Activated naive CD8-positive, alpha-beta T cell treated with anti-CD3 and anti-CD28 coated beads for 36 hours (primary cell): Measurements from ENCODE around the gene OR52N4. TPM values are rescaled to one million over a fixed set of nuclear protein-coding genes. Genes with fewer than 3 reads are reported as not detected.
"Not testable (repeated sequence)": the region's sequence is repeated elsewhere in the genome, so short reads cannot be mapped to it uniquely, and the experiment has no call there.

ENCODE experiments used
- DNase-seq: peaks from one replicate; pipeline ENCODE4 v3.0.0; 2021
- H3K27ac Mint-ChIP-seq: one replicate; pipeline ENCODE4 v1.8.0; 2022; ENCODE audit warnings: mild to moderate bottlenecking, moderate library complexity, mixed read lengths
- H3K27me3 Mint-ChIP-seq: one replicate; pipeline ENCODE4 v1.8.0; 2022; ENCODE audit warnings: mild to moderate bottlenecking, mixed read lengths
- H3K36me3 Mint-ChIP-seq: one replicate; pipeline ENCODE4 v1.8.0; 2021; ENCODE audit warnings: mild to moderate bottlenecking, mixed read lengths
- H3K4me1 Mint-ChIP-seq: one replicate; pipeline ENCODE4 v1.8.0; 2021; ENCODE audit warnings: mixed read lengths
- H3K4me3 Mint-ChIP-seq: one replicate; pipeline ENCODE4 v1.8.0; 2022; ENCODE audit warnings: mild to moderate bottlenecking, moderate library complexity, mixed read lengths
- H3K9me3 Mint-ChIP-seq: one replicate; pipeline ENCODE4 v1.8.0; 2022; ENCODE audit warnings: mixed read lengths
- total RNA-seq, 2 experiments: library from RNA; stranded (reverse); gene quantifications; one replicate each; pipeline ENCODE4 v1.2.3, GENCODE V29; 2021

OR52N4 gene
- total RNA-seq, result under 1 TPM; 0.35 to 0.40 TPM

DNA sequence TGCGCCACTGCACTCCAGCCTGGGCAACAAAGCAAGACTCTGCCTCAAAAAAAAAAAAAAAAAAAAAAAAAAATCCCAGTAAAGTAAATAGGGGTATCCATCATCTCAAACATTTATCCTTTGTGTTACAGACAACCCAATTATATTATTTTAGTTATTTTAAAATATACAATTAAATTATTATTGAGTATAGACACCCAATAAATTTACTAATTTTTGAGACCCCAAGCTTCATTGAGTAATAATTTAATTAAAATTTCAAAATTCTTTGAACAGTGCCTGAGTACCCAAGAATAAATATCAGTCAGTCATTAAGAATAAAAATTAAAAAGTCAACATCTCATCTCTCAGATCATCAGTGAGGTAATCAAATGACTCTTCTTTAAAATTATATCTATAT, at the start of gene OR52N4:
TSS of gene OR52N4 (plus strand) at position 301 of the 400 bp plus-strand sequence. CDS start 498 bp downstream, outside the sequence.
- H3K27ac Mint-ChIP-seq, result no peak within 1 kb of the TSS
- H3K27me3 Mint-ChIP-seq, result peaks cover 3% of the 10 kb centered on the region
- no peaks in the 10 kb centered on the region for H3K4me1 Mint-ChIP-seq
- no peaks in the 10 kb centered on the region for H3K9me3 Mint-ChIP-seq
- no peak for DNase-seq
- no peak within 1 kb of the TSS for H3K4me3 Mint-ChIP-seq
- H3K36me3 Mint-ChIP-seq, result no peaks in the 10 kb centered on the region

DNA sequence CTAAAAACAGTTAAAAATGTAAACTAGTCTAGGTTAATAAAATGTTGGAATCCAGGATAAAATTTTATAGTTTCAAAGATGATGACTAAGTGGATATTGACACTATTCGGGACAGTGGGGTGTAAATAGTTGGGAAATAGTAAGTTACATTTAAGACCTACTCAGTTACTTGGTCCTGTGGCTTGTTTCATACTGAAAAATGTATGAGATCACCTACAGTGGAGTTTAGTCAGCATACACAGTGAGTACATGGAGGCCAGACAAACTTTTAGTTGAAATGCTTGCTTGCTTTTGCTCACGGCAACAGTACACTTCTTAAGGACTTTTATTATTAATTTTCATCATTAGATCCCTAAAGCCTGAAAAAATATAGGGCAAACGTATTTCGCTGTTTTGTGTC, 48.4 kb upstream of the OR52N4 start:
- no peak for DNase-seq
- H3K27me3 Mint-ChIP-seq, result no peaks in the 10 kb centered on the region
- H3K27ac Mint-ChIP-seq, result peak overlapping the region; percentile 42
- H3K36me3 Mint-ChIP-seq, result peaks cover 52% of the 10 kb centered on the region
- no peak overlapping the region for H3K4me3 Mint-ChIP-seq
- peaks cover 29% of the 10 kb centered on the region for H3K4me1 Mint-ChIP-seq
- H3K9me3 Mint-ChIP-seq, result no peaks in the 10 kb centered on the region

DNA sequence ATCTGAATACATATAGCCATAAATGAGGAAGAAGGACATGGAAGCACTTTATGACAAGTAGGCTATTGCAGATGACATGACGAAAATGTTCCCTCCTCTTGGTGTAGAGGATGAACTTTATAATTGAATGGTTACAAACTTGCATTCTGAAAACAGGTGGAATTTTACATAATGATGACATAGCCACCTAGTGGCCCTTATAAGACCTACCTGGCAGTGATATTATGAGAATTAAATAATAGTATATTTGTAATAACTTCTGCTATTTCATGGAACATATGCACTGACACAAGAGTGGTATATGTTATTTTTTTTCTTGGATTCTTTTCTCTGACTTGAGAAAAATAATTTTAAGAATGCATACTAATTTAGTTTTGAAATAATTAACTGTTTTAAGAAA, 41.5 kb upstream of the OR52N4 start:
- Mint-ChIP-seq H3K36me3 (peaks cover 24% of the 10 kb centered on the region), H3K4me1 (peaks cover 5% of the 10 kb centered on the region), H3K27me3 (no peaks in the 10 kb centered on the region), H3K27ac (peak overlapping the region; percentile 68), H3K9me3 (peaks cover 2% of the 10 kb centered on the region), H3K4me3 (no peak overlapping the region)
- DNase-seq, result no peak

DNA sequence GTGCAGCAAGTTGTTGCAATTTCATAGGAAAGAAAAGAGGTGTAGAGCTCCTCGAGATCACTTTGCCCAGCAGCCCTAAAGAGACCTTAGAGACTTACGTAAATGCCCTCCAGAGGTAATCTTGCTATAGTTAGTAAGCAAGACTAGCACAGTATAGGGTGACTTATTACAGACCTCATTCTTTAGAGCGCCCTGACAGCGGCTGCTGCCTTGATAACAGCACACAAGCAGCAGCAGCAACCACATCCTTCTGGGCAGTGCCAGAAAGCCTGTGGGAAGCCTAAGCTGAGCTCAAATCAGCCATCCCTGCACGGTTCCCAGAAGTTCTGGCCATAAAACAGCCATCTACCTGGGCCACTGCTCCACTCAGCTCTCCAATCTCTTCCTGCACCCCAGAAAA, 40.3 kb upstream of the OR52N4 start:
- peaks cover 17% of the 10 kb centered on the region for H3K36me3 Mint-ChIP-seq
- no peaks in the 10 kb centered on the region for H3K27me3 Mint-ChIP-seq
- peaks cover 5% of the 10 kb centered on the region for H3K4me1 Mint-ChIP-seq
- no peak for DNase-seq
- H3K9me3 Mint-ChIP-seq, result peaks cover 2% of the 10 kb centered on the region
- no peak overlapping the region for H3K4me3 Mint-ChIP-seq
- no peak overlapping the region for H3K27ac Mint-ChIP-seq

DNA sequence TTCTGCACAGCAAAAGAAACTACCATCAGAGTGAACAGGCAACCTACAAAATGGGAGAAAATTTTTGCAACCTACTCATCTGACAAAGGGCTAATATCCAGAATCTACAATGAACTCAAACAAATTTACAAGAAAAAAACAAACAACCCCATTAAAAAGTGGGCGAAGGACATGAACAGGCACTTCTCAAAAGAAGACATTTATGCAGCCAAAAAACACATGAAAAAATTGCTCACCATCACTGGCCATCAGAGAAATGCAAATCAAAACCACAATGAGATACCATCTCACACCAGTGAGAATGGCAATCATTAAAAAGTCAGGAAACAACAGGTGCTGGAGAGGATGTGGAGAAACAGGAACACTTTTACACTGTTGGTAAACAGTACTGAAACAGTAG, 37.5 kb upstream of the OR52N4 start:
- H3K27ac Mint-ChIP-seq, H3K9me3 Mint-ChIP-seq, DNase-seq, H3K4me3 Mint-ChIP-seq, H3K27me3 Mint-ChIP-seq, H3K4me1 Mint-ChIP-seq: not testable (repeated sequence)
- H3K36me3 Mint-ChIP-seq, result peaks cover 17% of the 10 kb centered on the region

DNA sequence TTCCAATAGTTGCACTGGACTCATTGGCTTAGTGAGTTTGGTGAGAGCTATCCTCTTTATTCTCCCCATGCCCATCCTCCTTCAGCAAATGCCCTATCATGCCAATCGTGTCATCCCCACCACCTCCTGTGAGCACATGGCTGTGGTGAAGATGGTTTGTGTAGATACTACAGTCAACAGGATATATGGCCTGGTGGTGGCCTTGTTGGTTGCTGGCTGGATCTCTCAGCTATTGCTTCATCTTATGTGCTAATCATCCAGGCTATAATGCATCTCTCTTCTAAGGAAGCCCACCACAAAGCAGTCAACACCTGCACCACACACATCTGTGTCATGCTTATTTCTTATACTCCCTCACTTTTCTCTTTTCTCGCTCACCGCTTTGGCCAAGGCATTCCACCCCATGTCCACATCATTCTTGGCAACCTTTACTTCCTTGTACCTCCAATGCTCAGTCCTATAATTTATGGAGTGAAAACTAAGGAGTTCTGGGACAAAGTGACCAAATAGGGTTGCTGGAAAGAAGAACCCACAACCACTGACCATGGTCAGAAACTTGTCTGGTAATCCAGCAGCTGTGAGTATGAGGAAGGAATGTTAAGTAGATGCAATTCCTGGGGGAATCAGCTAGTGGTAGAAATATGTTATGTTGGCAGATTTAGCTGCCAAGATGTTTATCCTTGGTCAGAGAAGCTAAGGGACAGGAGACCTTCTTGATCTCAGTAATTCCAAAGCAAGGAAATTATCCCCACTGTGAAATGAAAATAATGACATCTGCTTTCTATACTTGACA, 34.1 kb upstream of the OR52N4 start:
- H3K27ac Mint-ChIP-seq, result no peak overlapping the region
- H3K4me1 Mint-ChIP-seq, result no peaks in the 10 kb centered on the region
- H3K4me3 Mint-ChIP-seq, result no peak overlapping the region
- no peak for DNase-seq
- H3K27me3 Mint-ChIP-seq, result no peaks in the 10 kb centered on the region
- H3K9me3 Mint-ChIP-seq, result peaks cover 2% of the 10 kb centered on the region
- H3K36me3 Mint-ChIP-seq, result peaks cover 17% of the 10 kb centered on the region

DNA sequence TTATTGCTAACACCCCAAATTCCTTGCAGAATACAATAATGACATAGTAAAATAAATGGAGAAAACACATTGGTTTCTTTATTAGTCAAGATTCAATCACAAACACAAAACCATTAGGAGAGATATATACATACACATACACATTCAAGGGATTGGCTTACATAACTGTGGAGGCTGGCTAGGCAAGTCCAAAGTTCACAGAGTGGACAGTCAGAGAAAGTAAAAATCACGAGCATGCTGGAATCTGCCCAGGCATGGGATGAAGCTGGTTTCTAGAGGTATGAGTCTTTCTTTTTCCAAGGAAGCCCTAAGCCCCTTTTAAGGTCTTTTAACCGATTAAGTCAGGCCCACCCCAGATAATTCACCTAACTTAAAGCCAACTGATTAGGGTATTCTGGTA, 31.4 kb upstream of the OR52N4 start:
- Mint-ChIP-seq H3K27ac (no peak overlapping the region), H3K9me3 (no peaks in the 10 kb centered on the region), H3K4me1 (no peaks in the 10 kb centered on the region), H3K4me3 (no peak overlapping the region), H3K27me3 (no peaks in the 10 kb centered on the region), H3K36me3 (peaks cover 9% of the 10 kb centered on the region)
- DNase-seq, result no peak

DNA sequence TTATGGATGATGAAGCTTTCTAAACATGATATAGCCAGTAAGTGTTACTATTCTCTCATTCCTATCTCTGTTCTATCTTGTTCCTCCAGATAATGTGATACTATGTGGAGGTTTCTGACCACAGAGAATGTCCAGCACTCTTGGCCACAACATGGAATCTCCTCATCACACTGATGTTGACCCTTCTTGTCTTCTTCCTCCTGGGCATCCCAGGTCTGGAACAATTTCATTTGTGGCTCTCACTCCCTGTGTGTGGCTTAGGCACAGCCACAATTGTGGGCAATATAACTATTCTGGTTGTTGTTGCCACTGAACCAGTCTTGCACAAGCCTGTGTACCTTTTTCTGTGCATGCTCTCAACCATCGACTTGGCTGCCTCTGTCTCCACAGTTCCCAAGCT, 27.7 kb upstream of the OR52N4 start:
- Mint-ChIP-seq H3K9me3 (no peaks in the 10 kb centered on the region), H3K36me3 (no peaks in the 10 kb centered on the region), H3K4me3 (no peak overlapping the region), H3K4me1 (no peaks in the 10 kb centered on the region), H3K27ac (no peak overlapping the region), H3K27me3 (no peaks in the 10 kb centered on the region)
- no peak for DNase-seq

DNA sequence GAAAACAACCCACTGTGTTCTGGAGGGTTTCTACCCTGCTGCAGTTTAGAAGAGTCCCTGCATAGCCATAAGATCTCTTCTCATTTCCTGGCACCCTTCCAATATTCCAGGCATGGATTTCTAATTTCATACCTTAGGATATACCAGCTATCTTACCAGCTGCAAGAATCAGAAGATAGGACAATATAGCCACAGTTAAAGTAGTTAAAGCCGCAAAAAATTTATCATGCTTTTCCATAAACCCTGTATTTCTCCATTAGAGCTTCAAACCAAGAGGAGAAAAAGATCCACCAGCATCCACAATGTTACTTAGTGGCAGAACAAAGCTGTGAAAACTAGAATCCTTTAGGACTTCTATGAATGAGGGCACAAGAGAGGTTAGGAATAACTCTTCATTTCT, 26.4 kb upstream of the OR52N4 start:
- no peak overlapping the region for H3K27ac Mint-ChIP-seq
- H3K36me3 Mint-ChIP-seq, result no peaks in the 10 kb centered on the region
- no peaks in the 10 kb centered on the region for H3K4me1 Mint-ChIP-seq
- no peaks in the 10 kb centered on the region for H3K27me3 Mint-ChIP-seq
- DNase-seq, result no peak
- no peak overlapping the region for H3K4me3 Mint-ChIP-seq
- no peaks in the 10 kb centered on the region for H3K9me3 Mint-ChIP-seq

DNA sequence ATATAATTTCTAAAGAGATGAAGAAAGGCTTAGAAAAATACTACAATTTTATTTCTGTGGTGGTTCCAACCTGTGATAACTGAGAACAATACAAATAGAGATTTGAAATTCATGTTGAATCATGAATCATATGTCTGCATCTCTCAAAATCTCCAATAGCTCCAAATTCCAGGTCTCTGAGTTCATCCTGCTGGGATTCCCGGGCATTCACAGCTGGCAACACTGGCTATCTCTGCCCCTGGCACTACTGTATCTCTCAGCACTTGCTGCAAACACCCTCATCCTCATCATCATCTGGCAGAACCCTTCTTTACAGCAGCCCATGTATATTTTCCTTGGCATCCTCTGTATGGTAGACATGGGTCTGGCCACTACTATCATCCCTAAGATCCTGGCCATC, 17.6 kb upstream of the OR52N4 start, which contains the start of gene OR56B1:
TSS of gene OR56B1 (plus strand) at position 53 of the 400 bp plus-strand sequence. CDS start at position 122, 69 bp downstream.
- Mint-ChIP-seq H3K9me3 (peaks cover 6% of the 10 kb centered on the region), H3K36me3 (peaks cover 15% of the 10 kb centered on the region), H3K27me3 (no peaks in the 10 kb centered on the region), H3K4me3 (no peak within 1 kb of the TSS), H3K27ac (no peak within 1 kb of the TSS), H3K4me1 (no peaks in the 10 kb centered on the region)
- no peak for DNase-seq

DNA sequence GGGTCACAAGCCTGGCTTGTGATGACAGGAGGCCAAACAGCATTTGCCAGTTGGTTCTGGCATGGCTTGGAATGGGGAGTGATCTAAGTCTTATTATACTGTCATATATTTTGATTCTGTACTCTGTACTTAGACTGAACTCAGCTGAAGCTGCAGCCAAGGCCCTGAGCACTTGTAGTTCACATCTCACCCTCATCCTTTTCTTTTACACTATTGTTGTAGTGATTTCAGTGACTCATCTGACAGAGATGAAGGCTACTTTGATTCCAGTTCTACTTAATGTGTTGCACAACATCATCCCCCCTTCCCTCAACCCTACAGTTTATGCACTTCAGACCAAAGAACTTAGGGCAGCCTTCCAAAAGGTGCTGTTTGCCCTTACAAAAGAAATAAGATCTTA, 17.0 kb upstream of the OR52N4 start:
- H3K36me3 Mint-ChIP-seq, result peaks cover 21% of the 10 kb centered on the region
- no peak for DNase-seq
- H3K27ac Mint-ChIP-seq, result no peak overlapping the region
- H3K9me3 Mint-ChIP-seq, result peaks cover 13% of the 10 kb centered on the region
- no peaks in the 10 kb centered on the region for H3K4me1 Mint-ChIP-seq
- no peak overlapping the region for H3K4me3 Mint-ChIP-seq
- H3K27me3 Mint-ChIP-seq, result no peaks in the 10 kb centered on the region

DNA sequence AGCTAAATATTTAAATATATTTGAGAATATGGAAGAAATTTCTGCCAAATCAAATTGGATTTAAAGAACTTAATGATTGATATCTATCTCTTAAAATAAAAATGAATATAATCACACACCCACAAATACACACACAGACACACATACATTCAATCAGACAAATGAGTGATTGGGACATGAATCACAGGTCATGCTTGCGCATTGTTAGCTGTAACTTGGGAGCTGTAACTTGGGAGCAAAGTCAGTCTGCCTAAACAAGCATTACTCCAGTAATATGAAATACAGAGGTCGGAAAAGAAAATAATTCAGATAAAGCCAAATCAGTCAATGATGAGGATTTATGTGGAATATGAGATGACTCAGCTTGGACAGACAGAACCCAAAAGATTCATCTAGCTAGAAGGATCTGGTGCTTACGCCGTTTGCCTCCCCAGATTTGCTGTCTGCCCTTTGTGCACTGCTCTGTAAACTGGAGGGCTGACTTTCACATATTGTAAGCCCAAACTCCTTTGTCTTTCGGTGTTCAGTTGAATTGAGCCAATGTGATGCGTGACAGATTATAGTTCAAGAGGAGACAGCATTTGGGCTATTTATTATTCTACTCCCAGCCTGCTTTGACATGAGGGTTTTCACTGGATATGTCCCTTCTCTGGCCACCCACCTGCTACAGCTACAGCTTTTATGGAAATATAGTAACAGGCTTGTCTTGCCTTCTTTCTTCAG, 16.2 kb upstream of the OR52N4 start:
- peaks cover 23% of the 10 kb centered on the region for H3K36me3 Mint-ChIP-seq
- H3K9me3 Mint-ChIP-seq, result peaks cover 14% of the 10 kb centered on the region
- H3K4me1 Mint-ChIP-seq, result no peaks in the 10 kb centered on the region
- H3K27ac Mint-ChIP-seq, result no peak overlapping the region
- H3K4me3 Mint-ChIP-seq, result no peak overlapping the region
- no peak for DNase-seq
- H3K27me3 Mint-ChIP-seq, result no peaks in the 10 kb centered on the region

DNA sequence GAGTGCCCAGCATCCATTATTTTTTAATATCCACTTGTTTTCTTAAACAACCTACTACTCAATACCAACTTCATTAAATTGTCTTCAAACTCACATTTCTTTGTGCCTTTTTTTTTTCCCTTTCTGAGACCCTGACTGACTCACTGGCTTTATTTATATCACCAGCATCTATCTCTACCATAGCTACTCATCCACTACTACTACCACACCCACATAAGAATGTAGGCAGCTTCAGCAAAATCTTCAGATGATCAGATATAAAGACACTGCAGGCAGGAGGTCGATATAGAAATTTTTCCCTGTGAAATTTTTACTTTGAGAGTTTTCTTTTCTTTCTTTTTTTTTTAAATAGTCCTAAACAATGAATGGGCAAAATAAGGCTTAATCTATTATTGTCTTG, 15.6 kb upstream of the OR52N4 start:
- Mint-ChIP-seq H3K4me1 (no peaks in the 10 kb centered on the region), H3K4me3 (no peak overlapping the region), H3K9me3 (peaks cover 17% of the 10 kb centered on the region), H3K36me3 (peaks cover 23% of the 10 kb centered on the region), H3K27ac (no peak overlapping the region), H3K27me3 (no peaks in the 10 kb centered on the region)
- DNase-seq, result no peak

DNA sequence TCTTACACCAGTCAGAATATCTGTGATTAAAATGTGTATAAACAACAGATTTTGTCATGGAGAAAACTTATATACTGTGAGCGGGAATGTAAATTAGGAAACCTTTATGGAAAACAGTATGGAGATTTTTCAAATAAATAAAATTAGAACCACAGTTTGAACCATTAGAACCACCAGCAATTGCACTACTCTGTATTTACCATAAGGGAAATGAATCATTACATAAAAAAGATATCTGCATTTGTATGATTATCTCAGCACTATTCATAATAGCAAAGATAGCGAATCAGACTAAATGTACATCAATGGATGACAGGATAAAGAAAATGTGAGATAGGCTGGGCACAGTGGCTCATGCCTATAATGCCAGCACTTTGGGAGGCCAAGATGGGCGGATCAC, 7.4 kb upstream of the OR52N4 start:
- H3K4me3 Mint-ChIP-seq, result no peak overlapping the region
- no peaks in the 10 kb centered on the region for H3K4me1 Mint-ChIP-seq
- peaks cover 22% of the 10 kb centered on the region for H3K9me3 Mint-ChIP-seq
- no peak for DNase-seq
- H3K27ac Mint-ChIP-seq, result no peak overlapping the region
- H3K36me3 Mint-ChIP-seq, result peaks cover 8% of the 10 kb centered on the region
- H3K27me3 Mint-ChIP-seq, result no peaks in the 10 kb centered on the region

DNA sequence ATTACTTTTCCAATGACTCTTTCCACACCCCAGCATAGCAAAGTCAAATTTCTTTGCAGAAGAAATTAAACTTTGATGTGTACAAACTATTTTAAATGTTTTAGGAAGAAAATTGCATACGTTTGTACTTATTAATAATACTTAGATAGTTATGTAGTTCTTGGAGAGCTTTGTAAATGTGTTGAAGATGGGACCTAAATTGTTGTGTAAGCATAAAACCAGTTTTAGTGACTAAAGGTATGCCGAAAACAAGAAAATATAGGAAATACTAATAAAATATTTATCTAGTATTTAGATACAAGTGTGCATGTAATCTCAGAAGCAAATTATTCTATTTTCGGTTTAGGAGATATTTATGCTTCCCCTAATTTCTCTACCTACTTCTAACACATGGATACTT, 4.2 kb upstream of the OR52N4 start:
- H3K9me3 Mint-ChIP-seq, result peaks cover 8% of the 10 kb centered on the region
- H3K36me3 Mint-ChIP-seq, result no peaks in the 10 kb centered on the region
- no peak overlapping the region for H3K27ac Mint-ChIP-seq
- no peaks in the 10 kb centered on the region for H3K4me1 Mint-ChIP-seq
- no peaks in the 10 kb centered on the region for H3K27me3 Mint-ChIP-seq
- DNase-seq, result no peak
- no peak overlapping the region for H3K4me3 Mint-ChIP-seq

DNA sequence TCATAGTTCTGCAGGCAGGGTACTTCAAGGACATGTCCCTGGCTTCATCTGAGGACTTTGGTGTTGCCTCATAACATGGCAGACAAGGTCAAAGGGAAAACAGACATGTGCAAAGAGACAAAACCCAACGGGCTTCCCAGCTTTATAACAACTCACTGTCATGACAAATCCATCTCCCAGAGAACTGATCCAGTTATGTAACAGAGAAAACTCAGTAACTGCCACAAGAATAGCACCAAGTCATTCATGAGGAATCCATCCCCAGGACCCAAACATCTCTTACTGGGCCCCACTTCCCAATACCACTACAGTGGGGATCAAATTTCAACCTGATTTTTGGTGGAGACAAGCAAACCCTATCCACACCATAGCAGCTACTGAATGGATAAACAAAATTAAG, 13.0 kb downstream of the OR52N4 start:
- Mint-ChIP-seq H3K27me3 (no peaks in the 10 kb centered on the region), H3K4me1 (no peaks in the 10 kb centered on the region), H3K27ac (no peak overlapping the region), H3K36me3 (no peaks in the 10 kb centered on the region), H3K4me3 (no peak overlapping the region), H3K9me3 (no peaks in the 10 kb centered on the region)
- no peak for DNase-seq
